ENCODE results near the gene RAD51B.

Gene RAD51B

GRCh38 chr14:68657300-68658028 is 837.9 kb downstream of the RAD51B start:
- no peaks in the 10 kb centered on the region for H3K36me3 ChIP-seq (ENCODE audit: low read depth)
- no peak for TF ChIP-seq CTCF (IDR thresholded peaks at IDR 0.05; ENCODE audit: poor library complexity, severe bottlenecking)
- H3K4me1 ChIP-seq (ENCODE audit: insufficient read depth, poor library complexity, severe bottlenecking) = no peaks in the 10 kb centered on the region
- H3K27ac ChIP-seq (ENCODE audit: poor library complexity, severe bottlenecking) = no peak overlapping the region
- DNase-seq (ENCODE audit: low spot score) (no peak), ATAC-seq (ENCODE audit: low read depth) (no peak)
- no peaks in the 10 kb centered on the region for H3K9me3 ChIP-seq (ENCODE audit: severe bottlenecking)
- no peak overlapping the region for H3K4me3 ChIP-seq (ENCODE audit: severe bottlenecking)
- no peaks in the 10 kb centered on the region for H3K27me3 ChIP-seq (ENCODE audit: insufficient read depth, poor library complexity, severe bottlenecking)

GRCh38 chr14:68658029-68658509 is 838.5 kb downstream of the RAD51B start:
- no peak for ATAC-seq (ENCODE audit: low read depth)
- H3K4me1 ChIP-seq (ENCODE audit: insufficient read depth, poor library complexity, severe bottlenecking) = no peaks in the 10 kb centered on the region
- no peaks in the 10 kb centered on the region for H3K36me3 ChIP-seq (ENCODE audit: low read depth)
- H3K27me3 ChIP-seq (ENCODE audit: insufficient read depth, poor library complexity, severe bottlenecking) = no peaks in the 10 kb centered on the region
- no peak for TF ChIP-seq CTCF (IDR thresholded peaks at IDR 0.05; ENCODE audit: poor library complexity, severe bottlenecking)
- no peaks in the 10 kb centered on the region for H3K9me3 ChIP-seq (ENCODE audit: severe bottlenecking)
- no peak overlapping the region for H3K4me3 ChIP-seq (ENCODE audit: severe bottlenecking)
- no peak for DNase-seq (ENCODE audit: low spot score)
- H3K27ac ChIP-seq (ENCODE audit: poor library complexity, severe bottlenecking) = no peak overlapping the region

GRCh38 chr14:68658943-68659931 is 839.7 kb downstream of the RAD51B start:
- H3K27me3 ChIP-seq (ENCODE audit: insufficient read depth, poor library complexity, severe bottlenecking) = no peaks in the 10 kb centered on the region
- ATAC-seq (ENCODE audit: low read depth) (no peak), DNase-seq (ENCODE audit: low spot score) (no peak)
- H3K4me3 ChIP-seq (ENCODE audit: severe bottlenecking) = no peak overlapping the region
- no peaks in the 10 kb centered on the region for H3K9me3 ChIP-seq (ENCODE audit: severe bottlenecking)
- no peak for TF ChIP-seq CTCF (IDR thresholded peaks at IDR 0.05; ENCODE audit: poor library complexity, severe bottlenecking)
- no peak overlapping the region for H3K27ac ChIP-seq (ENCODE audit: poor library complexity, severe bottlenecking)
- H3K36me3 ChIP-seq (ENCODE audit: low read depth) = no peaks in the 10 kb centered on the region
- H3K4me1 ChIP-seq (ENCODE audit: insufficient read depth, poor library complexity, severe bottlenecking) = no peaks in the 10 kb centered on the region

GRCh38 chr14:68660495-68660894 is 840.9 kb downstream of the RAD51B start:
- TF ChIP-seq CTCF (IDR thresholded peaks at IDR 0.05; ENCODE audit: poor library complexity, severe bottlenecking) = no peak
- no peak for ATAC-seq (ENCODE audit: low read depth)
- H3K4me1 ChIP-seq (ENCODE audit: insufficient read depth, poor library complexity, severe bottlenecking) = no peaks in the 10 kb centered on the region

More at GRCh38 chr14:68660495-68660894, 840.9 kb downstream of the RAD51B start:
- Histone ChIP-seq H3K9me3 (ENCODE audit: severe bottlenecking) (no peaks in the 10 kb centered on the region), H3K4me3 (ENCODE audit: severe bottlenecking) (no peak overlapping the region), H3K27ac (ENCODE audit: poor library complexity, severe bottlenecking) (no peak overlapping the region), H3K27me3 (ENCODE audit: insufficient read depth, poor library complexity, severe bottlenecking) (no peaks in the 10 kb centered on the region), H3K36me3 (ENCODE audit: low read depth) (no peaks in the 10 kb centered on the region)
- DNase-seq (ENCODE audit: low spot score) = no peak

All from RWPE2 (cell line).